K562 (cell line): ENCODE data around the gene FAM3C. TPM values are rescaled to one million over a fixed set of nuclear protein-coding genes. Genes with fewer than 3 reads are reported as not detected.

Experiments
- ATAC-seq: fragments of 200-7000 bp; cut with Tn5 transposase; 3 replicates; pipeline ENCODE4 v1.9.1; 2020; ENCODE audit warnings: moderate library complexity
- BruUV-seq: library from RNA; stranded (reverse); fragments of 400-500 nt; replicated peaks from 2 replicates; lab custom pipeline; 2021; lab: Mats Ljungman, UMichigan
- CTCF ChIA-PET: fragments of 300-600 bp; formaldehyde crosslinking; extraction: SDS; loops from one replicate; lab custom pipeline; 2021; ENCODE audit warnings: low intra/inter-chr PET ratio; lab: Yijun Ruan, JAX
- POLR2A ChIA-PET: fragments of 300-600, 350-650 bp; sonication (Branson Sonifier 250); formaldehyde crosslinking; extraction: SDS; loops from one replicate; lab custom pipeline; 2021; ENCODE audit warnings: antibody characterized with exemption, inconsistent platforms; lab: Yijun Ruan, JAX
- DNase-seq, 4 experiments: peaks; one replicate each; pipeline versions ENCODE4 v3.0.0 to v3.0.0-alpha.2; 2011 to 2018; ENCODE audit warnings: low spot score in 3 of 4, mixed read lengths in 3 of 4; ENCODE audit errors: extremely low read depth in 1 of 4
- FAIRE-seq: peaks from 2 replicates; lab custom pipeline; 2011; peaks lifted over from hg19 to GRCh38; lab: Jason Lieb, UNC
- H2AFZ ChIP-seq: 2 replicates; pipeline ENCODE4 v1.6.0; 2011; ENCODE audit warnings: low read depth, low read length, control low read depth, inconsistent platforms
- H3K27ac ChIP-seq: fragments of 200-600 bp; 3 replicates; pipeline ENCODE4 v1.8.0; 2011; ENCODE audit warnings: low read depth, mild to moderate bottlenecking, control low read depth, inconsistent platforms, low read length, moderate library complexity, mixed read lengths; ENCODE audit errors: extremely low read depth
- H3K27me3 ChIP-seq, 2 experiments: fragments of 300-600 bp in 1 of 2; 2 replicates in 1 of 2; 3 replicates in 1 of 2; pipeline versions ENCODE4 v1.6.0 to v1.8.0; 2011; ENCODE audit warnings: inconsistent platforms in 2 of 2, low read length in 2 of 2, mild to moderate bottlenecking in 1 of 2, mixed read lengths in 1 of 2, moderate library complexity in 1 of 2; ENCODE audit not compliant: control insufficient read depth in 2 of 2, insufficient read depth in 2 of 2
- H3K36me3 ChIP-seq: fragments of 300-600 bp; 3 replicates; pipeline ENCODE4 v1.8.0; 2011; ENCODE audit warnings: mild to moderate bottlenecking, low read length, inconsistent platforms; ENCODE audit not compliant: control insufficient read depth, insufficient read depth
- H3K4me1 ChIP-seq, 2 experiments: fragments of 200-600 bp in 1 of 2; replicated peaks in 1 of 2; 2 replicates in 1 of 2; 3 replicates in 1 of 2; pipeline versions ENCODE4 v1.5.1 to v1.8.0; 2011; ENCODE audit warnings: inconsistent platforms in 2 of 2, low read length in 2 of 2, mild to moderate bottlenecking in 1 of 2, mixed read lengths in 1 of 2, moderate library complexity in 1 of 2; ENCODE audit not compliant: control insufficient read depth in 2 of 2, insufficient read depth in 2 of 2
- H3K4me2 ChIP-seq: 2 replicates; pipeline ENCODE4 v1.6.1; 2011; ENCODE audit warnings: low read length, control low read depth, inconsistent platforms, mixed read lengths; ENCODE audit not compliant: insufficient read depth
- H3K4me3 ChIP-seq: fragments of 200-600 bp; sonication (generic), shearing (Covaris generic); 2 replicates; pipeline ENCODE4 v1.5.1; 2016; ENCODE audit warnings: control low read depth, inconsistent platforms
- H3K79me2 ChIP-seq: fragments of 200-600 bp; 3 replicates; pipeline ENCODE4 v1.8.0; 2011; ENCODE audit warnings: low read length, inconsistent platforms; ENCODE audit not compliant: control insufficient read depth, insufficient read depth
- H3K9ac ChIP-seq, 2 experiments: 2 replicates each; pipeline versions ENCODE4 v1.6.0 to v1.6.1; 2011; ENCODE audit warnings: low read depth in 2 of 2, low read length in 2 of 2, control low read depth in 1 of 2, inconsistent platforms in 1 of 2, mild to moderate bottlenecking in 1 of 2, mixed read lengths in 1 of 2; ENCODE audit not compliant: insufficient read depth in 1 of 2
- H3K9me1 ChIP-seq: one replicate; pipeline ENCODE4 v1.6.0; 2011; ENCODE audit warnings: inconsistent platforms, mild to moderate bottlenecking, low read length, moderate library complexity; ENCODE audit not compliant: control insufficient read depth, insufficient read depth
- H3K9me3 ChIP-seq: replicated peaks from 2 replicates; pipeline ENCODE4 v1.5.1; 2011; ENCODE audit warnings: low read depth, low read length, inconsistent platforms; ENCODE audit not compliant: control insufficient read depth, insufficient read depth
- H4K20me1 ChIP-seq: replicated peaks from 2 replicates; pipeline ENCODE4 v1.6.1; 2011; ENCODE audit warnings: low read length, inconsistent platforms, mixed read lengths; ENCODE audit not compliant: control insufficient read depth, insufficient read depth
- BRF2 ChIP-seq: IDR thresholded peaks from 3 replicates; pipeline ENCODE4 v1.6.1; 2011; ENCODE audit warnings: borderline replicate concordance, mild to moderate bottlenecking; ENCODE audit not compliant: insufficient read length, insufficient read depth
- DDX20 ChIP-seq: fragments of 450-650 bp; IDR thresholded peaks from 2 replicates; pipeline ENCODE4 v1.6.1; 2016; ENCODE audit warnings: missing genetic modification characterization, low read depth, mild to moderate bottlenecking, missing compliant biosample characterization, moderate library complexity
- GABPA ChIP-seq: fragments of 200-800 bp; sonication (Bioruptor generic); conservative IDR thresholded peaks from 2 replicates; pipeline ENCODE4 v1.6.1; 2016; ENCODE audit warnings: low read depth, missing genetic modification characterization, missing compliant biosample characterization
- MAX ChIP-seq: sonication (generic); formaldehyde crosslinking; IDR thresholded peaks from 2 replicates; pipeline ENCODE4 v1.9.0; 2022; ENCODE audit warnings: mild to moderate bottlenecking, missing genetic modification reagents
- NELFE ChIP-seq: IDR thresholded peaks from 2 replicates; pipeline ENCODE4 v1.6.1; 2011; ENCODE audit warnings: mild to moderate bottlenecking; ENCODE audit not compliant: insufficient read depth, insufficient read length
- RB1 ChIP-seq: fragments of 450-650 bp; IDR thresholded peaks from 2 replicates; pipeline ENCODE4 v1.6.1; 2017; ENCODE audit warnings: low read depth, mild to moderate bottlenecking
- RBBP5 ChIP-seq: fragments of 200-600 bp; sonication (generic); IDR thresholded peaks from 2 replicates; pipeline ENCODE4 v1.6.1; 2012; ENCODE audit warnings: borderline replicate concordance, mild to moderate bottlenecking, low read length, control low read depth, inconsistent platforms; ENCODE audit not compliant: insufficient read depth, poor library complexity, severe bottlenecking
- TGIF2 ChIP-seq: sonication (generic); formaldehyde crosslinking; IDR thresholded peaks from 2 replicates; pipeline ENCODE4 v1.8.1; 2022; ENCODE audit warnings: mild to moderate bottlenecking, missing genetic modification reagents, moderate library complexity
- USF2 ChIP-seq: sonication (generic); formaldehyde crosslinking; IDR thresholded peaks from 2 replicates; pipeline ENCODE4 v1.5.0; 2020; ENCODE audit warnings: missing genetic modification reagents
- VEZF1 ChIP-seq: fragments of 200-800 bp; sonication (Bioruptor generic); IDR thresholded peaks from 2 replicates; pipeline ENCODE4 v1.6.1; 2017; ENCODE audit warnings: missing genetic modification characterization, missing compliant biosample characterization
- ZNF143 ChIP-seq: sonication (generic); formaldehyde crosslinking; IDR thresholded peaks from 2 replicates; pipeline ENCODE4 v1.9.0; 2022; ENCODE audit warnings: mild to moderate bottlenecking, missing genetic modification reagents
- WGBS: fragments of 100-300 bp; shearing (Covaris generic); methylation state at CpG from one replicate; pipeline ENCODE4 v1.1.6; 2016; ENCODE audit warnings: low coverage, mixed read lengths; ENCODE audit not compliant: insufficient coverage; ENCODE audit errors: missing lambda C conversion rate; 5-methylcytosine and 5-hydroxymethylcytosine counted together
- in situ Hi-C: fragments of 300-500 bp; cut with MboI; formaldehyde crosslinking; loops from 4 replicates; pipeline ENCODE4 v1.15.0; 2018; ENCODE audit warnings: inconsistent platforms, mixed read lengths
- intact Hi-C: fragments of 100-400 bp; cut with micrococcal nuclease; formaldehyde crosslinking; loops from 2 replicates; pipeline ENCODE4 v1.14.2; 2022
- polyA plus RNA-seq, 8 experiments: library from polyadenylated mRNA; depleted of rRNA in 4 of 8; stranded (reverse) in 5 of 8; unstranded in 3 of 8; fragments of >200 nt; fragmentation: Nextera tagmentation in 2 of 8; fragmentation: Illumina TruSeq in 1 of 8; extraction: Ambion mirVana in 2 of 8; extraction: Trizol in 1 of 8; gene quantifications; 2 replicates each; pipeline versions ENCODE4 v1.2.1 to v1.2.3, GENCODE V29; 2011 to 2014; ENCODE audit warnings: inconsistent platforms in 1 of 8, missing spikeins in 1 of 8
- total RNA-seq, 7 experiments: library from RNA; depleted of rRNA in 6 of 7; stranded (reverse); fragments of >200 nt in 6 of 7; fragmentation: Illumina TruSeq in 2 of 7; extraction: Trizol in 2 of 7; gene quantifications; 2 replicates each; pipeline versions ENCODE4 v1.2.1 to v1.2.3, GENCODE V29; 2011 to 2021; ENCODE audit warnings: low replicate concordance in 1 of 7

FAM3C gene
- total and polyA plus RNA-seq, 9 of the 15 experiments (the other 6 are each of a cell fraction or from before 2014, with no cell fraction given): 10.6 to 42.6 (median 30.0) TPM

GRCh38 chr7:121437470-121437869 lies 41.4 kb upstream of the FAM3C start:
- intact Hi-C loops (no loop called here), in situ Hi-C loops (no loop called here)
- ATAC-seq (peak; percentile 4; the same call in 1 of the 3 replicates), FAIRE-seq (no peak), DNase-seq (no peak)
- Histone ChIP-seq H3K4me3 (no peak overlapping the region), H3K36me3 (no peaks in the 10 kb centered on the region), H3K4me2 (no peak overlapping the region), H3K9ac (no peak overlapping the region), H2AFZ (peak overlapping the region; percentile 64), H4K20me1 (no peaks in the 10 kb centered on the region), H3K9me1 (no peaks in the 10 kb centered on the region), H3K27ac (no peak overlapping the region), H3K79me2 (no peaks in the 10 kb centered on the region), H3K9me3 (no peaks in the 10 kb centered on the region), H3K27me3 (no peaks in the 10 kb centered on the region), H3K4me1 (peaks cover 11 to 14% of the 10 kb centered on the region in 2 experiments; a peak in 4 of 5 replicates)
- ChIA-PET POLR2A (interaction anchor here (1.4 to 1.6 kb wide), 2 partner anchors 16 to 17 kb away, joined by 4 to 5 read pairs; no protein-coding TSS in a partner anchor), CTCF (no interaction called here)
- WGBS: 60% methylated on average over 6 of the region's 6 CpGs
- no peak for TF ChIP-seq BRF2
- TF ChIP-seq NELFE: no peak
- TF ChIP-seq RBBP5: no peak
- no TSS peak for BruUV-seq

DNA sequence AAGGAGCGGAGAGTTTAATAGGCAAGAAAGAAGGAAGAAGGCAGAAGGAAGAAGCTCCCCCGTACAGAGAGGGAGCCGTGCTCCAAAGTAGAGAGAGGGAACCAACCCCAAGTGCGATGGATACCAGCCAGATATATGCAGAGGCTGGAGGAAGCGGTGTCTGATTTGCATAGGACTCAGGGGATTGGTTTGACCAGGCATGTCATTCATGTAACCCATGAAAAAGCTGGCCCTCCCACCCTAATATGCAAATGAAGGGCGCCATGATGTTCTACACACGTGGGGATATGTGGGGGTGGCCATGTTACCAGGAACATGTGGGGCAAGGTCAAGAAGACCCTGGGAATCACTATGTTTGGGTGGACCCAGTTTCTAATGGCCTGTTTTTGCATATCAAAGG lies 40.6 kb upstream of the FAM3C start:
- Histone ChIP-seq H3K36me3 (no peaks in the 10 kb centered on the region), H3K9me3 (no peaks in the 10 kb centered on the region), H3K27ac (no peak overlapping the region), H3K4me3 (no peak overlapping the region), H3K79me2 (no peaks in the 10 kb centered on the region), H3K27me3 (no peaks in the 10 kb centered on the region), H3K9ac (no peak overlapping the region), H3K4me2 (no peak overlapping the region), H3K4me1 (peaks cover 11 to 14% of the 10 kb centered on the region in 2 experiments; a peak in 4 of 5 replicates), H2AFZ (peak overlapping the region; percentile 64), H4K20me1 (no peaks in the 10 kb centered on the region), H3K9me1 (no peaks in the 10 kb centered on the region)
- DNase-seq (peak in 1 of 4 experiments; percentile 60), FAIRE-seq (no peak), ATAC-seq (peak; percentile 77)
- intact Hi-C loops (no loop called here), in situ Hi-C loops (no loop called here)
- WGBS: 39% methylated on average over 7 of the region's 7 CpGs
- ChIA-PET CTCF (interaction anchor here (0.6 kb wide), 1 partner anchor 59 kb away, joined by 3 read pairs; no protein-coding TSS in a partner anchor), POLR2A (no interaction called here)
- BruUV-seq: no TSS peak
- no peak for TF ChIP-seq VEZF1 (CRISPR knock-in tag)
- no peak for TF ChIP-seq DDX20 (tag)
- TF ChIP-seq MAX (CRISPR knock-in tag): no peak
- TF ChIP-seq TGIF2 (CRISPR knock-in tag): no peak
- 0 out of 2 replicates have a peak, but pooled peaks have one; percentile 18 for TF ChIP-seq USF2 (CRISPR knock-in tag)
- no peak for TF ChIP-seq GABPA (tag)
- no peak for TF ChIP-seq ZNF143 (CRISPR knock-in tag)
- no peak for TF ChIP-seq RB1
